ENCODE measurements around the gene PRR14. TPM values are rescaled to one million over a fixed set of nuclear protein-coding genes. Genes with fewer than 3 reads are reported as not detected.

Gene PRR14
- total and polyA plus RNA-seq, 2 of the 4 experiments (the other 2 are of a cell fraction): 1.4 to 11.9 TPM

DNA sequence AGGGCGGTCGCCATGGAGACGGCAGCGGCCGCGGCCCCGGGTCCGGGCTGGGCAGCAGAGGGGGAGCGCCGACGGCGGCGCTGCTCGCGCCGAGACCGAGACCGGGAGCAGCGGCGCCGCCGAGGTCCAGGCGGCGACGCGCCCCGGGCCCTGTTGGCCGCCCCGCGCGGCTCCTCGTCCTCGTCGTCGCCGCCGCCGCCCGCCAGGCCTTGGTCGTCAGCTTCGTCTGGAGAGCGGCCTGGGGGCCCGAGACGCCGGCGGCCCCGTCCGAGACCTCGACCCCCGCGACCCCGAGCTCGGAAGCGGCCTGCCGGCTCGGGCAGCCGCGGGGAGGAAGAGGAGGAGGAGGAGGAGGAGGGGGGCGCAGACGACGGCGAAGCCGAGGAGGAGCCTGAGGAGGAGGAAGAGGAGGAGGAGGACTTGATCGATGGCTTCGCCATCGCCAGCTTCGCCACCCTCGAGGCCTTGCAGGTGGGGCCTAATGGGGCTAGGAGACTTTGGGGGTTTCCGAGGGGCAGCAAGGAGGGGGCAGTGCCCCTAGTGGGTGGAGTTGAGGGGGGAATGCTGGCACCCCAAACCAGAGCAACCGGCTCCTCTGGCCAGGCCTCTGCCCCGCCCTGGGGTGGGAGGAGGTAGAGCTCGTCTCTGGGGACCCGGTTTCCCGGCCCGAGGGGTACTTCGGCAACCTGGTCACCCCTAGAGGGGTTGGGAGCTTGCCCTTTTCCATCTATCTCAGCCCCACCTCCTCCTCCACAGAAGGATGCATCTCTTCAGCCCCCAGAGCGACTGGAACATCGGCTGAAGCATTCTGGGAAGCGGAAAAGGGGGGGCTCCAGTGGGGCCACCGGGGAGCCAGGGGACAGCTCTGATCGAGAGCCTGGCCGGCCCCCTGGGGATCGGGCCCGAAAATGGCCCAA lies 9.0 kb downstream of the PRR14 start:
- no TSS peak for BruUV-seq (replicated peaks)
- peaks cover 37 to 56% of the 10 kb centered on the region in 2 experiments for H3K79me1 ChIP-seq (ENCODE audit: low read depth in 1 of 2, low read length in 2 of 2)
- H3K23ac ChIP-seq (ENCODE audit: low read depth, low read length): peak overlapping the region; percentile 65
- peak overlapping the region; percentile 54; the same call in 1 of the 2 replicates for H4K5ac ChIP-seq (ENCODE audit: low read depth, low read length)
- no peak for DNase-seq
- peak overlapping the region; percentile 68 to 83 for H4K8ac ChIP-seq (ENCODE audit: low read depth in 2 of 2, low read length in 2 of 2)
- peak overlapping the region; percentile 82 for H3K4ac ChIP-seq (ENCODE audit: low read depth, low read length)
- peaks cover 5% of the 10 kb centered on the region; the same call in 1 of the 2 replicates for H3K9me1 ChIP-seq (ENCODE audit: insufficient read depth, low read length)
- peak overlapping the region; percentile 62 for H3K4me3 ChIP-seq (ENCODE audit: insufficient read depth, low read depth, low read length)
- intact Hi-C loops (cut with micrococcal nuclease) (loop anchor here (2.0 kb wide), 1 partner anchor 133 kb away; the partner anchor contains the start of gene ZNF768), dilution Hi-C loops (cut with HindIII; ENCODE audit: low sequenced_read_pairs, unreplicated experiment) (no loop called here), in situ Hi-C loops (cut with MboI; ENCODE audit: low sequenced_read_pairs) (no loop called here)
- peak overlapping the region; percentile 95 for H2AK9ac ChIP-seq (replicated peaks; ENCODE audit: low read depth, low read length, poor library complexity)
- H3K9me3 ChIP-seq (ENCODE audit: control insufficient read depth, insufficient read depth, low read length): no peaks in the 10 kb centered on the region
- CTCF ChIA-PET: interaction anchor here (1.5 kb wide), 1 partner anchor 34 kb away, joined by 4 read pairs; no protein-coding TSS in a partner anchor
- POLR2A ChIA-PET (ENCODE audit: unreplicated experiment): no interaction called here
- WGBS, 2 experiments (ENCODE audit: extremely low coverage in 2 of 2, insufficient read length in 1 of 2): 2% methylated on average over 22 of the region's 84 CpGs; no CpG with 5 or more reads in 1 of the 2 experiments
- peaks cover 51% of the 10 kb centered on the region for H3K36me3 ChIP-seq (ENCODE audit: control insufficient read depth, insufficient read depth, low read length)
- H3K18ac ChIP-seq (ENCODE audit: low read depth, low read length): peak overlapping the region; percentile 40
- peaks cover 12% of the 10 kb centered on the region; the same call in 1 of the 2 replicates for H3K4me1 ChIP-seq (ENCODE audit: control insufficient read depth, insufficient read depth, low read length)
- H2AFZ ChIP-seq (replicated peaks; ENCODE audit: low read length, poor library complexity): peak overlapping the region; percentile 99
- H4K91ac ChIP-seq (ENCODE audit: insufficient read depth, low read depth, low read length): peak overlapping the region; percentile 69
- peak overlapping the region; percentile 67 for H3K14ac ChIP-seq (replicated peaks; ENCODE audit: low read depth, low read length)
- H4K20me1 ChIP-seq (ENCODE audit: insufficient read depth, low read length): peaks cover 43% of the 10 kb centered on the region
- H2BK20ac ChIP-seq (ENCODE audit: low read depth, low read length): no peak overlapping the region
- 0 out of 2 replicates have a peak, but pooled peaks have one; percentile 14 for TF ChIP-seq MXI1 (IDR thresholded peaks at IDR 0.05; ENCODE audit: borderline replicate concordance, low read depth, low read length)
- TF ChIP-seq RAD21 (IDR thresholded peaks at IDR 0.05; ENCODE audit: low read length): no peak
- peak; percentile 7; the same call in 1 of the 2 replicates for TF ChIP-seq MAZ (IDR thresholded peaks at IDR 0.05; ENCODE audit: borderline replicate concordance, low read depth, low read length)
- TF ChIP-seq, protein P1, sequence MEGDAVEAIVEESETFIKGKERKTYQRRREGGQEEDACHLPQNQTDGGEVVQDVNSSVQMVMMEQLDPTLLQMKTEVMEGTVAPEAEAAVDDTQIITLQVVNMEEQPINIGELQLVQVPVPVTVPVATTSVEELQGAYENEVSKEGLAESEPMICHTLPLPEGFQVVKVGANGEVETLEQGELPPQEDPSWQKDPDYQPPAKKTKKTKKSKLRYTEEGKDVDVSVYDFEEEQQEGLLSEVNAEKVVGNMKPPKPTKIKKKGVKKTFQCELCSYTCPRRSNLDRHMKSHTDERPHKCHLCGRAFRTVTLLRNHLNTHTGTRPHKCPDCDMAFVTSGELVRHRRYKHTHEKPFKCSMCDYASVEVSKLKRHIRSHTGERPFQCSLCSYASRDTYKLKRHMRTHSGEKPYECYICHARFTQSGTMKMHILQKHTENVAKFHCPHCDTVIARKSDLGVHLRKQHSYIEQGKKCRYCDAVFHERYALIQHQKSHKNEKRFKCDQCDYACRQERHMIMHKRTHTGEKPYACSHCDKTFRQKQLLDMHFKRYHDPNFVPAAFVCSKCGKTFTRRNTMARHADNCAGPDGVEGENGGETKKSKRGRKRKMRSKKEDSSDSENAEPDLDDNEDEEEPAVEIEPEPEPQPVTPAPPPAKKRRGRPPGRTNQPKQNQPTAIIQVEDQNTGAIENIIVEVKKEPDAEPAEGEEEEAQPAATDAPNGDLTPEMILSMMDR (conservative IDR thresholded peaks at IDR 0.05; ENCODE audit: low read depth, low read length): 0 out of 2 replicates have a peak, but pooled peaks have one; percentile 4
- TF ChIP-seq BHLHE40 (IDR thresholded peaks at IDR 0.05; ENCODE audit: low read depth, low read length): no peak
- peak overlapping the region; percentile 85 for H2BK5ac ChIP-seq (ENCODE audit: low read depth, low read length, poor library complexity, severe bottlenecking)
- peak overlapping the region; percentile 77; the same call in 1 of the 2 replicates for H3K56ac ChIP-seq (ENCODE audit: extremely low read depth, insufficient read depth, low read length)
- H3K27me3 ChIP-seq (ENCODE audit: control insufficient read depth, insufficient read depth, low read length): no peaks in the 10 kb centered on the region
- H2AK5ac ChIP-seq (ENCODE audit: low read depth, low read length): peak overlapping the region; percentile 57
- H3K4me2 ChIP-seq (ENCODE audit: low read depth, low read length): peak overlapping the region; percentile 83
- peak overlapping the region; percentile 19; the same call in 1 of the 2 replicates for H2BK120ac ChIP-seq (ENCODE audit: low read depth, low read length)
- peak overlapping the region; percentile 92 for H3K9ac ChIP-seq (ENCODE audit: low read depth, low read length)
- ATAC-seq (ENCODE audit: low read depth): no peak
- peak overlapping the region; percentile 93 for H3K27ac ChIP-seq (ENCODE audit: insufficient read depth, low read length)
- no peak overlapping the region for H2BK15ac ChIP-seq (ENCODE audit: low read depth, low read length)
